ENCODE measurements around the gene TSC22D1. TPM values are rescaled to one million over a fixed set of nuclear protein-coding genes. Genes with fewer than 3 reads are reported as not detected.

Gene TSC22D1
- total RNA-seq, 2 donors from 2014 or later = 30.7 to 50.1 TPM

- Histone ChIP-seq H3K9me3 (no peaks in the 10 kb centered on the region), H3K36me3 (replicated peaks in 1 of 2; ENCODE audit: insufficient read depth in 1 of 2, low read depth in 2 of 2) (no peaks in the 10 kb centered on the region), H3K4me1 (peaks cover 6% of the 10 kb centered on the region), H3K27ac (no peak overlapping the region), H3K27me3 (no peaks in the 10 kb centered on the region), H3K4me3 (no peak overlapping the region)
- 70 to 73% methylated on average over 3 of the region's 3 CpGs for WGBS, 2 donors
- ATAC-seq (no peak), DNase-seq (no peak)
- no peak for TF ChIP-seq CTCF (IDR thresholded peaks at IDR 0.05)
- TF ChIP-seq POLR2A (IDR thresholded peaks at IDR 0.05) = no peak
- intact Hi-C loops (cut with DNase I) = no loop called here
Measured at GRCh38 chr13:44398606-44399005, 177.5 kb downstream of the TSC22D1 start.

GRCh38 chr13:44397766-44398223 lies 178.3 kb downstream of the TSC22D1 start:
- intact Hi-C loops (cut with DNase I) = no loop called here
- ATAC-seq (no peak), DNase-seq (no peak)
- Histone ChIP-seq H3K4me1 (no peaks in the 10 kb centered on the region), H3K9me3 (no peaks in the 10 kb centered on the region), H3K36me3 (replicated peaks in 1 of 2; ENCODE audit: insufficient read depth in 1 of 2, low read depth in 2 of 2) (no peaks in the 10 kb centered on the region), H3K27ac (no peak overlapping the region), H3K4me3 (no peak overlapping the region), H3K27me3 (no peaks in the 10 kb centered on the region)
- TF ChIP-seq POLR2A (IDR thresholded peaks at IDR 0.05) (no peak), CTCF (IDR thresholded peaks at IDR 0.05) (no peak)
- WGBS, 2 donors = 74 to 85% methylated on average over 3 of the region's 3 CpGs

- no peaks in the 10 kb centered on the region for H3K36me3 ChIP-seq (replicated peaks in 1 of 2; ENCODE audit: insufficient read depth in 1 of 2, low read depth in 2 of 2)
- H3K4me3 ChIP-seq = no peak overlapping the region
- no peaks in the 10 kb centered on the region for H3K4me1 ChIP-seq
- no peak overlapping the region for H3K27ac ChIP-seq
- no peak for DNase-seq
- no peak for ATAC-seq
- 75 to 76% methylated on average over 26 of the region's 26 CpGs for WGBS, 2 donors
- H3K9me3 ChIP-seq = no peaks in the 10 kb centered on the region
- intact Hi-C loops (cut with DNase I) = no loop called here
- no peaks in the 10 kb centered on the region for H3K27me3 ChIP-seq
- no peak for TF ChIP-seq POLR2A (IDR thresholded peaks at IDR 0.05)
- TF ChIP-seq CTCF (IDR thresholded peaks at IDR 0.05) = no peak
Measured at GRCh38 chr13:44396701-44397580, 179.2 kb downstream of the TSC22D1 start.

GRCh38 chr13:44395976-44396694 lies 180.0 kb downstream of the TSC22D1 start:
- DNase-seq = no peak
- no peaks in the 10 kb centered on the region for H3K9me3 ChIP-seq
- H3K27ac ChIP-seq = no peak overlapping the region
- no peak for TF ChIP-seq POLR2A (IDR thresholded peaks at IDR 0.05)
- no peak for TF ChIP-seq CTCF (IDR thresholded peaks at IDR 0.05)
- H3K36me3 ChIP-seq (replicated peaks in 1 of 2; ENCODE audit: insufficient read depth in 1 of 2, low read depth in 2 of 2) = no peaks in the 10 kb centered on the region
- no peaks in the 10 kb centered on the region for H3K4me1 ChIP-seq
- WGBS, 2 donors = 75 to 79% methylated on average over 8 of the region's 8 CpGs
- intact Hi-C loops (cut with DNase I) = no loop called here
- H3K27me3 ChIP-seq = no peaks in the 10 kb centered on the region
- ATAC-seq = no peak
- H3K4me3 ChIP-seq = no peak overlapping the region
